Measurements from ENCODE around the gene HOXB1. TPM values are rescaled to one million over a fixed set of nuclear protein-coding genes. Genes with fewer than 3 reads are reported as not detected.
"Not testable (repeated sequence)": the region's sequence is repeated elsewhere in the genome, so short reads cannot be mapped to it uniquely, and the experiment has no call there.

Gene HOXB1
- total RNA-seq, 2 experiments from 2014 or later = not detected

- POLR2A ChIA-PET; H3K36me3 Mint-ChIP-seq (ENCODE audit: low read depth); H3K27ac Mint-ChIP-seq; ATAC-seq; H3K4me1 Mint-ChIP-seq (ENCODE audit: low read depth); H3K9me3 Mint-ChIP-seq (ENCODE audit: insufficient read depth); DNase-seq; H3K4me3 Mint-ChIP-seq: not testable (repeated sequence)
- CTCF ChIA-PET = interaction anchor here (1.8 kb wide), 2 partner anchors 25 to 184 kb away, joined by 5 to 7 read pairs; no protein-coding TSS in a partner anchor
- H3K27me3 Mint-ChIP-seq (ENCODE audit: low read depth) = peaks cover 16% of the 10 kb centered on the region
These were observed 5.2 kb upstream of the HOXB1 start for GRCh38 chr17:48535793-48536559.

DNA sequence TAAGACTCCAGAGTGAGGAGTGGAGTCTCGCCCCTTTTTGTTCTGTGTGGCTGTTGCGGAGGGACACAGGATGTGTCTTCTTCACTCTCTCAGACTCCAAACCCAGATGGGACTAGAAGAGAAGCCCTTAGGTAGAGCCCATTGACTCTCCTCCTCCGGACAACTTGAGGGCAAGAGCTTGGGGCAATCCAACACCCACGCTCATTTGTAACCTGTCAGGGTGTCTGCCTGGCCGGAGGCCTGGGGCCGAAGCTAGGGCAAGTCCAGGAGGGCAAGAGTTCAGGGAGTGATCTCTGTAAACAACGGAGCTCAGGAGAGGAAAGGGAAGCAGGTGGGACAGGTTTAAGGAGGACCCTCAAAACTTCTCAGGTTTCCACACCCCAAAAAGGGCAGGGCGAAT, 1.4 kb upstream of the HOXB1 start:
- ChIA-PET POLR2A (no interaction called here), CTCF (interaction anchor here (1.3 kb wide), 2 partner anchors 9 to 40 kb away, joined by 3 to 4 read pairs; no protein-coding TSS in a partner anchor)

GRCh38 chr17:48530208-48530886, 464 bp downstream of the HOXB1 start:
- Mint-ChIP-seq H3K4me1 (ENCODE audit: low read depth) (peaks cover 2% of the 10 kb centered on the region), H3K9me3 (ENCODE audit: insufficient read depth) (no peaks in the 10 kb centered on the region), H3K27ac (no peak overlapping the region), H3K4me3 (no peak overlapping the region), H3K36me3 (ENCODE audit: low read depth) (no peaks in the 10 kb centered on the region), H3K27me3 (ENCODE audit: low read depth) (peaks cover 29% of the 10 kb centered on the region)
- no peak for DNase-seq
- CTCF ChIA-PET = no interaction called here
- POLR2A ChIA-PET = no interaction called here
- no peak for ATAC-seq

More for the DNA sequence above, 1.4 kb upstream of the HOXB1 start:
- H3K4me3 Mint-ChIP-seq = no peak overlapping the region
- H3K4me1 Mint-ChIP-seq (ENCODE audit: low read depth) = peaks cover 2% of the 10 kb centered on the region
- H3K27ac Mint-ChIP-seq = no peak overlapping the region
- no peak for DNase-seq
- ATAC-seq = no peak
- H3K9me3 Mint-ChIP-seq (ENCODE audit: insufficient read depth) = no peaks in the 10 kb centered on the region
- no peaks in the 10 kb centered on the region for H3K36me3 Mint-ChIP-seq (ENCODE audit: low read depth)
- peaks cover 16% of the 10 kb centered on the region for H3K27me3 Mint-ChIP-seq (ENCODE audit: low read depth)

DNA sequence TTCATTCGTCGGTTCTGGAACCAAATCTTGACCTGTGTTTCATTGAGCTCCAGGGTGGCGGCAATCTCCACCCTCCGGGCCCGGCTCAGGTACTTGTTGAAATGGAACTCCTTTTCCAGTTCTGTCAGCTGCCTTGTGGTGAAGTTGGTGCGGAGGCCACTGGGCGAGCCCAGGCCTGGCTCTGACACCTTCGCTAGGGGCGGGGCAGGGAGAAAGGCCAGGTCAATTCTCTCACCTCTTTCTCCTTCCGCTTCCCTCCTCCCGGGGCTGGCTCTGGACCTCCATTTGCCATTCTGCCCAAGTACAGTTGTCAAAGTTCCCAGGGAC, 1.2 kb downstream of the HOXB1 start:
- ATAC-seq = no peak
- POLR2A ChIA-PET = no interaction called here
- DNase-seq = no peak
- Mint-ChIP-seq H3K9me3 (ENCODE audit: insufficient read depth) (no peaks in the 10 kb centered on the region), H3K27me3 (ENCODE audit: low read depth) (peaks cover 35% of the 10 kb centered on the region), H3K4me1 (ENCODE audit: low read depth) (peaks cover 2% of the 10 kb centered on the region), H3K4me3 (no peak overlapping the region), H3K36me3 (ENCODE audit: low read depth) (no peaks in the 10 kb centered on the region), H3K27ac (no peak overlapping the region)
- CTCF ChIA-PET = interaction anchor here (1.6 kb wide), 1 partner anchor 14 kb away, joined by 3 read pairs; no protein-coding TSS in a partner anchor

- POLR2A ChIA-PET = no interaction called here
- CTCF ChIA-PET = interaction anchor here (1.6 kb wide), 1 partner anchor 13 kb away, joined by 3 read pairs; no protein-coding TSS in a partner anchor
- H3K36me3 Mint-ChIP-seq (ENCODE audit: low read depth) = no peaks in the 10 kb centered on the region
- peaks cover 36% of the 10 kb centered on the region for H3K27me3 Mint-ChIP-seq (ENCODE audit: low read depth)
- no peak overlapping the region for H3K4me3 Mint-ChIP-seq
- H3K9me3 Mint-ChIP-seq (ENCODE audit: insufficient read depth) = no peaks in the 10 kb centered on the region
- peaks cover 2% of the 10 kb centered on the region for H3K4me1 Mint-ChIP-seq (ENCODE audit: low read depth)
- no peak for ATAC-seq
- no peak overlapping the region for H3K27ac Mint-ChIP-seq
- DNase-seq = no peak
These were observed 1.7 kb downstream of the HOXB1 start for GRCh38 chr17:48528936-48529682.

- Mint-ChIP-seq H3K27ac (no peak overlapping the region), H3K4me3 (no peak overlapping the region), H3K9me3 (ENCODE audit: insufficient read depth) (no peaks in the 10 kb centered on the region), H3K36me3 (ENCODE audit: low read depth) (no peaks in the 10 kb centered on the region), H3K4me1 (ENCODE audit: low read depth) (peaks cover 2% of the 10 kb centered on the region), H3K27me3 (ENCODE audit: low read depth) (peaks cover 40% of the 10 kb centered on the region)
- POLR2A ChIA-PET = no interaction called here
- CTCF ChIA-PET = interaction anchor here (1.6 kb wide), 1 partner anchor 13 kb away, joined by 3 read pairs; no protein-coding TSS in a partner anchor
- no peak for ATAC-seq
- no peak for DNase-seq
These were observed 2.5 kb downstream of the HOXB1 start for GRCh38 chr17:48528153-48528935.

DNA sequence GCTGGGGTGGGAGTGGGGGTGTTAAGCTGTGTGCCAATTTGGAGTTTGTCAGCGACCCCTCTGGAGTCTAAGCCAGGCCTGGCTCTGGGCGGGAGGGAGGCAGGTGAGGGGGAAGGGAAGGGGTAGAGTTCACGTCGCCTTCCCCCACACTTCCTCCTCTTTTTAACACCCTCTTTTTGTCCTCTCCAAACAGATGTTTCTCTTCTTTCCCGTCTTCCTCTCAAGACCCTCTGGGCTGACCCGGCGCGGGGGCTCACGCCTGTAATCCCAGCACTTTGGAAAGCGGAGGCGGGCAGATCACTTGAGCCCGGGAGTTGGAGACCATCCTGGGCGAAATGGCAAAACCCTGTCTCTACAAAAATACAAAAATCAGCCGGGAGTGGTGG, 3.3 kb downstream of the HOXB1 start:
- ATAC-seq = no peak
- POLR2A ChIA-PET = no interaction called here
- CTCF ChIA-PET = interaction anchor here (1.4 kb wide), 1 partner anchor 35 kb away, joined by 3 read pairs; no protein-coding TSS in a partner anchor
- Mint-ChIP-seq H3K36me3 (ENCODE audit: low read depth) (no peaks in the 10 kb centered on the region), H3K4me1 (ENCODE audit: low read depth) (peaks cover 2% of the 10 kb centered on the region), H3K27me3 (ENCODE audit: low read depth) (peaks cover 46% of the 10 kb centered on the region), H3K9me3 (ENCODE audit: insufficient read depth) (no peaks in the 10 kb centered on the region), H3K4me3 (no peak overlapping the region), H3K27ac (no peak overlapping the region)
- no peak for DNase-seq

- ATAC-seq (no peak), DNase-seq (no peak)
- Mint-ChIP-seq H3K4me1 (ENCODE audit: low read depth) (peaks cover 2% of the 10 kb centered on the region), H3K4me3 (no peak overlapping the region), H3K36me3 (ENCODE audit: low read depth) (no peaks in the 10 kb centered on the region), H3K9me3 (ENCODE audit: insufficient read depth) (no peaks in the 10 kb centered on the region), H3K27ac (no peak overlapping the region), H3K27me3 (ENCODE audit: low read depth) (peaks cover 47% of the 10 kb centered on the region)
- ChIA-PET CTCF (interaction anchor here (0.8 to 1.4 kb wide), 2 partner anchors 13 to 34 kb away, joined by 3 read pairs; no protein-coding TSS in a partner anchor), POLR2A (no interaction called here)
These were observed 3.9 kb downstream of the HOXB1 start for GRCh38 chr17:48526608-48527546.

GRCh38 chr17:48523010-48523409, 7.8 kb downstream of the HOXB1 start:
- no peak overlapping the region for H3K27ac Mint-ChIP-seq
- no peak for DNase-seq
- peaks cover 14% of the 10 kb centered on the region for H3K4me1 Mint-ChIP-seq (ENCODE audit: low read depth)
- no peak overlapping the region for H3K4me3 Mint-ChIP-seq
- POLR2A ChIA-PET = interaction anchor here (0.6 kb wide), 1 partner anchor 13 kb away, joined by 3 read pairs; no protein-coding TSS in a partner anchor
- no peak for ATAC-seq
- peaks cover 51% of the 10 kb centered on the region for H3K27me3 Mint-ChIP-seq (ENCODE audit: low read depth)
- H3K36me3 Mint-ChIP-seq (ENCODE audit: low read depth) = no peaks in the 10 kb centered on the region
- no peaks in the 10 kb centered on the region for H3K9me3 Mint-ChIP-seq (ENCODE audit: insufficient read depth)
- CTCF ChIA-PET = interaction anchor here (0.8 to 1.7 kb wide), 5 partner anchors 9 to 114 kb away, joined by 3 to 6 read pairs (median 3); no protein-coding TSS in a partner anchor

GRCh38 chr17:48522031-48522653, 8.7 kb downstream of the HOXB1 start:
- H3K4me3 Mint-ChIP-seq = no peak overlapping the region
- H3K9me3 Mint-ChIP-seq (ENCODE audit: insufficient read depth) = no peaks in the 10 kb centered on the region
- H3K27ac Mint-ChIP-seq = no peak overlapping the region
- peaks cover 13% of the 10 kb centered on the region for H3K4me1 Mint-ChIP-seq (ENCODE audit: low read depth)
- peaks cover 55% of the 10 kb centered on the region for H3K27me3 Mint-ChIP-seq (ENCODE audit: low read depth)
- ChIA-PET POLR2A (interaction anchor here (0.5 to 0.6 kb wide), 2 partner anchors 13 to 26 kb away, joined by 3 read pairs; no protein-coding TSS in a partner anchor), CTCF (interaction anchor here (0.5 to 1.7 kb wide), 4 partner anchors 9 to 259 kb away, joined by 3 to 6 read pairs (median 3); no protein-coding TSS in a partner anchor)
- ATAC-seq (no peak), DNase-seq (no peak)
- no peaks in the 10 kb centered on the region for H3K36me3 Mint-ChIP-seq (ENCODE audit: low read depth)

Measured in activated CD8-positive, alpha-beta T cell treated with anti-CD3 and anti-CD28 coated beads, Interleukin-2, amount 10 ng/mL, durations not matched to agents 7 days and 5 days (primary cell).